ENCODE data around the gene CCDC122.

Gene CCDC122

DNA sequence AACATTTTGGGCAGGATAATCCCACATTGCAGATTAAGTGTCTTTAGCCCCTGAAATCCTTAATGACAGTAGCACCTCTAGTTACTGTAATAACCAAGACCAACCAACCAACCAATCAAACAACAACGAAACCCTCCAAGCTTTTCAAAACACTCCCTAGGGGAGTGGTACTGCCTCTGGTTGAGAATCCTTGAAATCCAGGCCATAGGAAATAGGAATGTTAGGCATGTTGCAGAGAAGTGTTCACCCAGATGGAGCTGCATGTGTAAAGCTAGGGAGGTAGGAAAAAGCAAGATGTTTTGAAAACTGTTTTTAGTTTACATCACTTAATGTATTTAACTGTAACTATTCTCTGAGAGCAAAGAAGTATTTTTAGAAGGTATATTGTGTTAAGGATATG lies 4.7 kb upstream of the CCDC122 start:
- peaks cover 3% of the 10 kb centered on the region; the same call in 1 of the 2 replicates for H3K36me3 ChIP-seq (ENCODE audit: insufficient read depth, low read length)
- H3K9ac ChIP-seq (ENCODE audit: low read depth, low read length), result no peak overlapping the region
- no peaks in the 10 kb centered on the region for H3K9me3 ChIP-seq (ENCODE audit: control insufficient read depth, insufficient read depth, low read length)
- 0 out of 2 replicates have a peak, but pooled peaks cover 5% of the 10 kb centered on the region for H3K4me1 ChIP-seq (ENCODE audit: insufficient read depth, low read length)

- Histone ChIP-seq H3K36me3 (ENCODE audit: insufficient read depth, low read length) (peaks cover under 1% of the 10 kb centered on the region; the same call in 1 of the 2 replicates), H3K9ac (ENCODE audit: low read depth, low read length) (no peak overlapping the region), H3K4me1 (ENCODE audit: insufficient read depth, low read length) (0 out of 2 replicates have a peak, but pooled peaks cover 5% of the 10 kb centered on the region), H3K9me3 (ENCODE audit: control insufficient read depth, insufficient read depth, low read length) (no peaks in the 10 kb centered on the region)
Observed at GRCh38 chr13:43883631-43884030, 4.1 kb upstream of the CCDC122 start.

- Histone ChIP-seq H3K4me1 (ENCODE audit: insufficient read depth, low read length) (peaks cover 15% of the 10 kb centered on the region), H3K9me3 (ENCODE audit: control insufficient read depth, insufficient read depth, low read length) (no peaks in the 10 kb centered on the region), H3K9ac (ENCODE audit: low read depth, low read length) (no peak overlapping the region), H3K36me3 (ENCODE audit: insufficient read depth, low read length) (no peaks in the 10 kb centered on the region)
Observed at GRCh38 chr13:43881580-43881979, 2.0 kb upstream of the CCDC122 start.

- no peaks in the 10 kb centered on the region for H3K9me3 ChIP-seq (ENCODE audit: control insufficient read depth, insufficient read depth, low read length)
- H3K9ac ChIP-seq (ENCODE audit: low read depth, low read length), result no peak overlapping the region
- H3K4me1 ChIP-seq (ENCODE audit: insufficient read depth, low read length), result peaks cover 15% of the 10 kb centered on the region
- no peaks in the 10 kb centered on the region for H3K36me3 ChIP-seq (ENCODE audit: insufficient read depth, low read length)
Observed at GRCh38 chr13:43880926-43881325, 1.4 kb upstream of the CCDC122 start.

DNA sequence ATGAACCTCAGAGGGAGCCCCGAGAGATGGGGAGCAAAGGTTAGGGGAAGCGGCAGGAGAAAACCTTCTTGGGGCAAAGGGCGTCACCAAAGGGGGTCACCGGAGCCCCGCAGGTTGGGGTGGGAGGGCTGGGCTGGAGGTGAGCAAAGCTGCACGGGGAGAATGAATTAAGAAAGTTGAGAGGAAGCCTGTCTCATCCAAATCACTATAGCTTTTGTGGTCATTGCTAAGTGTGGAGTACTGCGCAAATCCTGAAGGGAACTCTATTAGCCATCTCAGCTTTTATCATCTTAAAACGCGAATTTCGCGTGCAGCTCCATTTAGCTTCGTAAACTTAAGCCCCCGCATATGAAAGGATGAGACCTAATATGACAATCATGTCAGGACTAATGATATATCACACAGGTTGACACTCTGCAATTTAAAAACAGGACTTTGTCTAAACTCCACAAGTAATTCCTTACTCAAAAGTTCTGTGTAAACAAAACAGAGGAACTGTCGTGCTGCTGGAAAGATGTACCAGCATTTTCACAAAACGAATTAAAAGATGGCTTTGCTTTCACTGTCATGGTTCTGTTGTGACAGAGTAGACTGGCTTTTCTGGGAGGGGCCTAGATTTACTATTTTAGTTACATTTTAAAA lies 795 bp upstream of the CCDC122 start:
- peak overlapping the region; percentile 94 for H3K9ac ChIP-seq (ENCODE audit: low read depth, low read length)
- no peaks in the 10 kb centered on the region; the same call in 1 of the 2 replicates for H3K9me3 ChIP-seq (ENCODE audit: control insufficient read depth, insufficient read depth, low read length)
- peaks cover 15% of the 10 kb centered on the region for H3K4me1 ChIP-seq (ENCODE audit: insufficient read depth, low read length)
- H3K36me3 ChIP-seq (ENCODE audit: insufficient read depth, low read length), result no peaks in the 10 kb centered on the region

DNA sequence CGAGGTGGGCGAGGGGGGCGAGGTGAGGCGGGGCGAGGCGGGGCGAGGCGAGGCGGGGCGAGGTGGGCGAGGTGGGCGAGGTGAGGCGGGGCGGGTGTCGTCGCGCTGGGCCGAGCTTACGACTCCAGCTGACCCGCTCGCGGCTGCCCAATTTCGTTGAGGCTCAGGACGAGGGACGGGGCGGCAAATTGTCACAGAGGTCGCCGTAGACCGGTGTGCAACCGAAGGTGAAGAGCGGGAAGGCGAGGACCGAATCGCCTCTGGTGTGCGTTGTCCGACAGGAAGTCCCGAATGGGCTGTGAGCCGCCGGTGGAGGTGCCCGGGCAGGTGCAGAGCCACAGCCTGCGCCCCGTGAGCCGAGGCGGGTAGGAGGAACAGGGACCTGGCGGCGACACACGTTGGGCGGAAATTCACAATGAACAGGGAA lies 228 bp upstream of the CCDC122 start, which contains the start of gene LACC1:
Gene LACC1 (plus strand): TSS at position 150 of the 427 bp plus-strand sequence. CDS start 1,082 bp downstream, outside the sequence.
- H3K9ac ChIP-seq (ENCODE audit: low read depth, low read length), result peak within 1 kb of the TSS; percentile 94
- H3K9me3 ChIP-seq (ENCODE audit: control insufficient read depth, insufficient read depth, low read length), result no peaks in the 10 kb centered on the region; the same call in 1 of the 2 replicates
- no peaks in the 10 kb centered on the region for H3K36me3 ChIP-seq (ENCODE audit: insufficient read depth, low read length)
- peaks cover 15% of the 10 kb centered on the region for H3K4me1 ChIP-seq (ENCODE audit: insufficient read depth, low read length)

DNA sequence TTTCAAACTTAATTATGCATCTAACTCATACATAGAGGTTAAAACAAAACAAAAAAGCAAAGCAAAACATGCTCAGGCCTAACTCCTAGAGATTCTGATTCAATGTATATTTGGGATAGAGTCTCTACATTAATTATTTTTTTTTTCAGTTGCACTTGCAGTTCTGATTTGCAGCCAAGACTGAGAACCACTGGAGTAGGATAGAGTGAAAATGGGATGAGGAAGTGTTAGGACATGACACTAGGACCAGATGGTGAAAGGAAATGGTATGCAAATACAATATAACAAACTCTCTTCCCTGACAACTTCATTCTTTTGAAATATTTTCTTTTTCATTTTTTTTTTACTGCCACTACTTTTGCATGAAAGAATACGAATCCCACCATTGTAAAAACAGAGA lies 1.8 kb downstream of the CCDC122 start:
- H3K36me3 ChIP-seq (ENCODE audit: insufficient read depth, low read length), result 0 out of 2 replicates have a peak, but pooled peaks cover under 1% of the 10 kb centered on the region
- H3K9ac ChIP-seq (ENCODE audit: low read depth, low read length), result 0 out of 2 replicates have a peak overlapping the region, but pooled peaks have one; percentile 94
- H3K9me3 ChIP-seq (ENCODE audit: control insufficient read depth, insufficient read depth, low read length), result no peaks in the 10 kb centered on the region; the same call in 1 of the 2 replicates
- peaks cover 10% of the 10 kb centered on the region for H3K4me1 ChIP-seq (ENCODE audit: insufficient read depth, low read length)

DNA sequence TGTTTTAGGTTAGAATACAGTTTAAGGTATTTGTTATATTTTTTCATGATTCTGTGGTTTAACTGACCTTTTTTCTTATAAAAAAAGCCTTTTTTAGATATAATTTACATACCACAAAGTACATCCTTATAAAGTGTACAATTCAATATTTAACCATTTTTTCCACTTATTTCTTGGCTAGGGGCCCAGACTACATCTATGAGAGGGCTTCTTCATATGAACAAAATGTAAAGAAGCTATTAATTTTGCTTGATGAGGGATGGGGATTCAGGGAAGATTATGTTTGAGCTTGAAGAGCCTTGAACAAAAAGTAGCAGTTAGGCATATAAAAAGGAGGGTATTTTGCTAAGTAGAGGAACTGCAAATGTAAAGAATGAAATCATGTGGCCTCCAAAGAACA lies 2.2 kb downstream of the CCDC122 start:
- Histone ChIP-seq H3K4me1 (ENCODE audit: insufficient read depth, low read length) (peaks cover 10% of the 10 kb centered on the region), H3K36me3 (ENCODE audit: insufficient read depth, low read length) (0 out of 2 replicates have a peak, but pooled peaks cover 3% of the 10 kb centered on the region), H3K9ac (ENCODE audit: low read depth, low read length) (no peak overlapping the region), H3K9me3 (ENCODE audit: control insufficient read depth, insufficient read depth, low read length) (no peaks in the 10 kb centered on the region; the same call in 1 of the 2 replicates)

DNA sequence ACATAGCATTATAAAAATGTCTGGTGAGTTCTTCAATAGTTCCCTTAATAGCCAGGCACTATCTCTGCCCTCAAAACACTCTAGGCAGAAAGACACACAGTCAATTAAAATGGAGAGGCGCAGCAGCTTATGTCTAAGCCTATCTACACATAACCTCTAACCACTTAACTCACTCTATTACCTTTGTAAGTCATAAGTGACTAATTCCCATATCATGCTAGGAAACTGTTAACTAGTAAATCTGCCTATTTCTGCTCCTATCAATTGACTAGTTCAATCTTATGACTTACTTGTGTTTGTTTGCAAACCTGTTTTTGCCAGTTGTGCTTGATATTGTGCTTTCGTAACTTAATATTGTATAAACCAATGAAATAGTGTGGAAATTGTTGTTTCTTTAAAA lies 3.2 kb downstream of the CCDC122 start:
- Histone ChIP-seq H3K36me3 (ENCODE audit: insufficient read depth, low read length) (0 out of 2 replicates have a peak, but pooled peaks cover 3% of the 10 kb centered on the region), H3K4me1 (ENCODE audit: insufficient read depth, low read length) (peaks cover 10% of the 10 kb centered on the region), H3K9me3 (ENCODE audit: control insufficient read depth, insufficient read depth, low read length) (no peaks in the 10 kb centered on the region; the same call in 1 of the 2 replicates), H3K9ac (ENCODE audit: low read depth, low read length) (no peak overlapping the region)

DNA sequence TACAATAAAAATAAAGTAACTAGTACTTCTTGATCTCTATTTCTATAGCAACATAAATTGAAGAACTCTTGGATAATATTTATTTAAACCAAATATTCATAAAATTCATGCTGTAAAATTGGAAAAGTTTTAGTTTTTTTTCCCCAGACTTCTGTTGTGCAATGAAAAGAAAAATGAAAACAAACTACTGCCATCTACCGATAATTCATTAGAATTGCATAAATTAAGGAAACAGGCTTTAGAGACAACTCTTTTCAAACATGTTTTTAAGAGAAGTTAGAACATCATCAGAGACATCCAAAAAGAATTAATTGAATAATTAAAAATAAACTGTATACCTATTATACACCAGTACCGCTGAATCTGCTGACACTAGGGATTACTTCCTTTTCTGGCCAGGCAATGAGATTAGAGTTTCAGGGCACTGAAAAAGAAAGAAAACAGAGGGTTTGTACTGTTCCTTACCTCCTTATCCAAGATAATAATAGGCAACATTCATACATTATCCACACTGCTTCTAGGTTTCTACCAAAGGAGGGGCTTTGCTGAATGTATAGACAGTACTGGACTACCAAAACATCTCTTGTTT lies 4.9 kb downstream of the CCDC122 start:
- Histone ChIP-seq H3K4me1 (ENCODE audit: insufficient read depth, low read length) (peaks cover 10% of the 10 kb centered on the region), H3K9ac (ENCODE audit: low read depth, low read length) (no peak overlapping the region), H3K36me3 (ENCODE audit: insufficient read depth, low read length) (0 out of 2 replicates have a peak, but pooled peaks cover 3% of the 10 kb centered on the region), H3K9me3 (ENCODE audit: control insufficient read depth, insufficient read depth, low read length) (no peaks in the 10 kb centered on the region; the same call in 1 of the 2 replicates)

GRCh38 chr13:43872181-43872580 lies 7.4 kb downstream of the CCDC122 start:
- Histone ChIP-seq H3K9me3 (ENCODE audit: control insufficient read depth, insufficient read depth, low read length) (no peaks in the 10 kb centered on the region; the same call in 1 of the 2 replicates), H3K4me1 (ENCODE audit: insufficient read depth, low read length) (no peaks in the 10 kb centered on the region; the same call in 1 of the 2 replicates), H3K9ac (ENCODE audit: low read depth, low read length) (no peak overlapping the region), H3K36me3 (ENCODE audit: insufficient read depth, low read length) (0 out of 2 replicates have a peak, but pooled peaks cover 3% of the 10 kb centered on the region)

DNA sequence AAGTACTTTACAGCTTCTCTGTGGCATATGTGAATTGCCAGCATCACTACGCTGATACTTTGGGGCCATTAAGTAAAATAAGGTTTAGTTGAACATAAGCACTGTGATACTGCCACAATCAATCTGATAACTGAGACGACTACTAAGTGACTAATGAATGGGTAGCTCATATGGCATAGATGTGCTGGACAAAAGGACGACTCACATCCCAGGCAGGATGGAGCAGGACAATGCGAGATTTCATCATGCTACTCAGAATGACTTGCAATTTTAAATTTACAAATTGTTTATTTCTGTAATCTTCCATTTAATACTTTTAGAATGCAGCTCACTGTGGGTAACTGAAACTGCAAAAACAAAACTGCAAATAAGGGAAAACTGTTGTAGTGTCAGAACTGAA lies 13.6 kb downstream of the CCDC122 start:
- H3K9ac ChIP-seq (ENCODE audit: low read depth, low read length), result no peak overlapping the region
- peaks cover 7% of the 10 kb centered on the region for H3K36me3 ChIP-seq (ENCODE audit: insufficient read depth, low read length)
- H3K4me1 ChIP-seq (ENCODE audit: insufficient read depth, low read length), result no peaks in the 10 kb centered on the region; the same call in 1 of the 2 replicates

DNA sequence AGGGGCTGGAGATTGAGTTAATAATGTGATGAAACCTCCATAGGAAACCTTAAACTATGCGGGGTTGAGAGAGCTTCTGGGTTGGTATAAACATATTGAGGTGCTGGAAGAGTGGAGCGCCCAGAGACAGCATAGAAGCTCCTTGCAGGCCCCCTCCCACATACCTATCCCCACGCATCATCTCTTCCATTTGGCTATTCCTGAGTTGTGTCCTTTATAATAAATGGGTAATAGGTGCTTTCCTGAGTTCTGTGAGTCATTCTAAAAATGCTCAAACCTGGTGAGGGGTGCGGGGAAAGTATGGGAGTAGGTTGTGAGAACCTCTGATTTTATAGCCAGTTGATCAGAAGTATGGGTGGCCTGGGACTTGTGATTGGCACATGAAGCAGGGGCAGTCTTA lies 14.6 kb downstream of the CCDC122 start:
- H3K9ac ChIP-seq (ENCODE audit: low read depth, low read length), result no peak overlapping the region
- peaks cover 7% of the 10 kb centered on the region for H3K36me3 ChIP-seq (ENCODE audit: insufficient read depth, low read length)
- H3K9me3 ChIP-seq (ENCODE audit: control insufficient read depth, insufficient read depth, low read length), result peaks cover 9% of the 10 kb centered on the region; the same call in 1 of the 2 replicates
- no peaks in the 10 kb centered on the region; the same call in 1 of the 2 replicates for H3K4me1 ChIP-seq (ENCODE audit: insufficient read depth, low read length)

More for the DNA sequence above, 13.6 kb downstream of the CCDC122 start:
- H3K9me3 ChIP-seq (ENCODE audit: control insufficient read depth, insufficient read depth, low read length), result peaks cover 9% of the 10 kb centered on the region; the same call in 1 of the 2 replicates

- Histone ChIP-seq H3K4me1 (ENCODE audit: insufficient read depth, low read length) (no peaks in the 10 kb centered on the region; the same call in 1 of the 2 replicates), H3K36me3 (ENCODE audit: insufficient read depth, low read length) (peaks cover 7% of the 10 kb centered on the region), H3K9ac (ENCODE audit: low read depth, low read length) (no peak overlapping the region), H3K9me3 (ENCODE audit: control insufficient read depth, insufficient read depth, low read length) (peaks cover 9% of the 10 kb centered on the region; the same call in 1 of the 2 replicates)
Observed at GRCh38 chr13:43861863-43862262, 17.7 kb downstream of the CCDC122 start.
